Hepatocyte (in vitro differentiated cells): ENCODE results near the gene CDK16. TPM values are rescaled to one million over a fixed set of nuclear protein-coding genes. Genes with fewer than 3 reads are reported as not detected.

ENCODE experiments used
- DNase-seq: peaks from one replicate; pipeline ENCODE4 v3.0.0-alpha.2; 2016; ENCODE audit warnings: low spot score
- H2AFZ ChIP-seq: fragments of 200-600 bp; sonication (generic); 2 replicates; pipeline ENCODE4 v1.6.0; 2016; ENCODE audit warnings: antibody characterized with exemption, mild to moderate bottlenecking
- H3K27ac ChIP-seq: fragments of 200-600 bp; sonication (generic); 2 replicates; pipeline ENCODE4 v1.5.1; 2016; ENCODE audit warnings: mild to moderate bottlenecking
- H3K27me3 ChIP-seq: fragments of 200-600 bp; sonication (generic); 2 replicates; pipeline ENCODE4 v1.6.1; 2016
- H3K36me3 ChIP-seq: fragments of 200-600 bp; sonication (generic); replicated peaks from 2 replicates; pipeline ENCODE4 v1.5.1; 2016; ENCODE audit warnings: low read depth; ENCODE audit not compliant: insufficient read depth
- H3K4me1 ChIP-seq: fragments of 200-600 bp; sonication (generic); 2 replicates; pipeline ENCODE4 v1.5.1; 2016; ENCODE audit warnings: mild to moderate bottlenecking, moderate library complexity; ENCODE audit not compliant: insufficient read depth
- H3K4me2 ChIP-seq: fragments of 200-600 bp; sonication (generic); 2 replicates; pipeline ENCODE4 v1.6.0; 2016
- H3K4me3 ChIP-seq: fragments of 200-600 bp; sonication (generic); 2 replicates; pipeline ENCODE4 v1.5.1; 2016; ENCODE audit warnings: mild to moderate bottlenecking
- H3K79me2 ChIP-seq: fragments of 200-600 bp; sonication (generic); 2 replicates; pipeline ENCODE4 v1.6.0; 2017; ENCODE audit warnings: mild to moderate bottlenecking
- H3K9me2 ChIP-seq: fragments of 200-600 bp; sonication (generic); replicated peaks from 2 replicates; pipeline ENCODE4 v1.6.0; 2017; ENCODE audit warnings: mild to moderate bottlenecking; ENCODE audit not compliant: insufficient read depth
- H3K9me3 ChIP-seq: fragments of 200-600 bp; sonication (generic); 2 replicates; pipeline ENCODE4 v1.5.1; 2016; ENCODE audit warnings: low read depth, mild to moderate bottlenecking
- H4K20me1 ChIP-seq: fragments of 200-600 bp; sonication (generic); 2 replicates; pipeline ENCODE4 v1.6.0; 2016; ENCODE audit warnings: mild to moderate bottlenecking; ENCODE audit not compliant: insufficient read depth, poor library complexity, severe bottlenecking
- CTCF ChIP-seq: fragments of 200-600 bp; sonication (generic); IDR thresholded peaks from 2 replicates; pipeline ENCODE4 v1.5.1; 2016; ENCODE audit warnings: antibody characterized with exemption, mild to moderate bottlenecking; ENCODE audit not compliant: poor library complexity
- EZH2 ChIP-seq: fragments of 200-600 bp; sonication (generic); IDR thresholded peaks from 2 replicates; pipeline ENCODE4 v1.6.1; 2016; ENCODE audit warnings: antibody characterized with exemption, mild to moderate bottlenecking, borderline replicate concordance
- EZH2phosphoT487 ChIP-seq: fragments of 200-600 bp; sonication (generic); IDR thresholded peaks from one replicate; pipeline ENCODE4 v1.6.1; 2018; ENCODE audit warnings: antibody characterized with exemption, mild to moderate bottlenecking, low read depth, moderate library complexity; ENCODE audit not compliant: unreplicated experiment, severe bottlenecking
- WGBS: methylation state at CpG from one replicate; pipeline ENCODE4 v1.1.6; 2016; ENCODE audit warnings: low lambda C conversion rate; ENCODE audit errors: missing lambda C conversion rate; 5-methylcytosine and 5-hydroxymethylcytosine counted together
- polyA plus RNA-seq: library from polyadenylated mRNA; unstranded; fragments of >200 nt; fragmentation: Nextera tagmentation; extraction: Ambion mirVana; gene quantifications from 2 replicates; pipeline ENCODE4 v1.2.1, GENCODE V29; 2016
- total RNA-seq: library from RNA; depleted of rRNA; stranded (reverse); fragments of >200 nt; gene quantifications from 2 replicates; pipeline ENCODE4 v1.2.3, GENCODE V29; 2014

The CDK16 gene
- total and polyA plus RNA-seq, 2 experiments from 2014 or later, result 130 to 190 TPM

- TF ChIP-seq CTCF, result no peak
- no peak for TF ChIP-seq EZH2
- no peak for TF ChIP-seq EZH2phosphoT487
- H3K9me2 ChIP-seq, result no peaks in the 10 kb centered on the region
- no peak overlapping the region for H2AFZ ChIP-seq
- H3K9me3 ChIP-seq, result no peaks in the 10 kb centered on the region
- no peaks in the 10 kb centered on the region for H3K27me3 ChIP-seq
- peaks cover 37% of the 10 kb centered on the region for H3K79me2 ChIP-seq
- 97% methylated on average over 17 of the region's 17 CpGs for WGBS
- H3K27ac ChIP-seq, result no peak overlapping the region
- no peak overlapping the region for H3K4me3 ChIP-seq
- H4K20me1 ChIP-seq, result peaks cover 40% of the 10 kb centered on the region
- H3K4me2 ChIP-seq, result no peak overlapping the region
- peaks cover 13% of the 10 kb centered on the region for H3K4me1 ChIP-seq
- H3K36me3 ChIP-seq, result no peaks in the 10 kb centered on the region
- DNase-seq, result no peak
These were observed 5.9 kb downstream of the CDK16 start for GRCh38 chrX:47224266-47224895.

- Histone ChIP-seq H2AFZ (no peak overlapping the region), H3K27me3 (no peaks in the 10 kb centered on the region), H3K36me3 (no peaks in the 10 kb centered on the region), H3K9me2 (no peaks in the 10 kb centered on the region), H3K4me3 (no peak overlapping the region), H3K4me2 (no peak overlapping the region), H3K4me1 (peaks cover 11% of the 10 kb centered on the region), H3K27ac (no peak overlapping the region), H4K20me1 (peaks cover 35% of the 10 kb centered on the region), H3K9me3 (no peaks in the 10 kb centered on the region), H3K79me2 (peaks cover 31% of the 10 kb centered on the region)
- 98% methylated on average over 4 of the region's 4 CpGs for WGBS
- no peak for DNase-seq
- no peak for TF ChIP-seq CTCF
- no peak for TF ChIP-seq EZH2phosphoT487
- no peak for TF ChIP-seq EZH2
These were observed 6.4 kb downstream of the CDK16 start for GRCh38 chrX:47224896-47225290.

- Histone ChIP-seq H3K4me3 (no peak overlapping the region), H3K9me2 (no peaks in the 10 kb centered on the region), H3K9me3 (no peaks in the 10 kb centered on the region), H3K4me1 (no peaks in the 10 kb centered on the region), H3K27ac (no peak overlapping the region), H4K20me1 (peaks cover 23% of the 10 kb centered on the region), H3K79me2 (peaks cover 20% of the 10 kb centered on the region), H3K36me3 (no peaks in the 10 kb centered on the region), H2AFZ (no peak overlapping the region), H3K4me2 (no peak overlapping the region), H3K27me3 (no peaks in the 10 kb centered on the region)
- no peak for DNase-seq
- WGBS, result 100% methylated on average over 6 of the region's 6 CpGs
- TF ChIP-seq EZH2phosphoT487, result no peak
- TF ChIP-seq EZH2, result no peak
- TF ChIP-seq CTCF, result no peak
These were observed 7.6 kb downstream of the CDK16 start for GRCh38 chrX:47226071-47226470.
